HL-60 (cell line): ENCODE results near the gene FILIP1L.

ENCODE experiments used
- DNase-seq, 2 experiments: peaks; one replicate each; pipeline ENCODE4 v3.0.0-alpha.2; 2010 to 2020; ENCODE audit warnings: low read depth in 1 of 2, low spot score in 1 of 2
- H3K27ac ChIP-seq: fragments of 250-450 bp; sonication (Bioruptor Pico); replicated peaks from 2 replicates; pipeline ENCODE4 v1.5.1; 2020; ENCODE audit warnings: mild to moderate bottlenecking, moderate library complexity
- H3K27me3 ChIP-seq: fragments of 250-450 bp; sonication (Bioruptor Pico); 2 replicates; pipeline ENCODE4 v1.5.1; 2021; ENCODE audit warnings: mild to moderate bottlenecking, moderate library complexity; ENCODE audit not compliant: insufficient read depth, poor library complexity, severe bottlenecking
- H3K4me3 ChIP-seq: replicated peaks from 2 replicates; pipeline ENCODE4 v1.5.1; 2011; ENCODE audit warnings: mild to moderate bottlenecking, control low read depth, low read length; ENCODE audit not compliant: insufficient read depth
- GABPA ChIP-seq: IDR thresholded peaks from 2 replicates; pipeline ENCODE4 v1.6.1; 2012; ENCODE audit warnings: low read depth
- POLR2AphosphoS5 ChIP-seq: IDR thresholded peaks from 2 replicates; pipeline ENCODE4 v1.6.1; 2012; ENCODE audit warnings: low read depth
- SPI1 ChIP-seq: IDR thresholded peaks from 2 replicates; pipeline ENCODE4 v1.6.1; 2012; ENCODE audit warnings: low read depth, mild to moderate bottlenecking, borderline replicate concordance
- TF ChIP-seq, protein P1 (sequence below): IDR thresholded peaks from one replicate; pipeline ENCODE4 v1.5.1; 2011; ENCODE audit warnings: low read length, control low read depth, inconsistent platforms; ENCODE audit not compliant: insufficient read depth
- TF ChIP-seq, protein P2 (sequence below): IDR thresholded peaks from 2 replicates; pipeline ENCODE4 v1.6.1; 2012; ENCODE audit warnings: low read depth; ENCODE audit not compliant: insufficient replicate concordance

FILIP1L gene

DNA sequence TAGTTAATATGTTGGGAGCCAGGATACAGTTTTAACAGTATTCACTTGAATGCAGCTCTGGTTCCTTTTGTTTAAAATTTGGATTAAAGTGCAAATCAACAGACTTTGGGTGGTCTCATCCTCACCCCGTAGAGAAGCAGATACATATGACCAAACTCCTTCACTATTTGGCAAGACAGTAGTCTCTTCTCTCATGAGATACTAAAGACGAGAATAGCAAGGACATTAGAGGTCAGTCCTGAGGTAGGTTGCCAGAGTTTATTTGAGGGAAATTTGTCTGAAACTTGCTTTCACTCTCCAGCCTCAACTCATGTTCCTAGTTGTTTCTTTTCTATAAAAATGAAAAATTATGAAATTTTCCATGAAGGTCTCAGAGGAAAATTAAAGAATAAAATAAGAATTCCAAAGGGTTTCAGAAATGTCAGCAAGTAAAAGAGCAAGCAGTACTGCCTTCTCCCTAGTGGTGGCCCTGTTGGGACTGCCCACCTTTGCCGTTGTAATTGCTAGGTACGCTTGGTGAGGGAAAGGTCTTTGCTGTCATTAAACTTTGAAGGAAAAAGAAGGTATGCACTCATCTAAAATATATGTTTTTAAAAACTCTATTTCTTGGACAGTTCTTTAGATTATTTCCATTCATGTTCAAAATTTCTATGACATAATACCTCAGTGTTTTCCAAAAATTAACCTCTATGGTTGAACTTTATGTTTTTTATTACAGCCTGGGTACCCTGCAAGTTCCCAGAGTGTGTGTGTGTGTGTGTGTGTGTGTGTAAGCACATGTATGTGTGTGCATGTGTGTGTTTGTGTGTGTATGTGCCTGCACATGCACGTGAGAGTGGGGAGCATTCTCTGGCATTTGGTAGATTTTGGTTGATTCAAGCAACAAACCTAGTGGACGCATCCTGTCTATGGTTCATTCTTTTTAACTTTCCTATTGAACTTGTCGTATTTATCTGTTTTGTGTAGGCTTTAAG is 185.2 kb downstream of the FILIP1L start:
- Histone ChIP-seq H3K4me3 (no peak overlapping the region), H3K27ac (no peak overlapping the region)
- TF ChIP-seq SPI1 (no peak), GABPA (no peak)

DNA sequence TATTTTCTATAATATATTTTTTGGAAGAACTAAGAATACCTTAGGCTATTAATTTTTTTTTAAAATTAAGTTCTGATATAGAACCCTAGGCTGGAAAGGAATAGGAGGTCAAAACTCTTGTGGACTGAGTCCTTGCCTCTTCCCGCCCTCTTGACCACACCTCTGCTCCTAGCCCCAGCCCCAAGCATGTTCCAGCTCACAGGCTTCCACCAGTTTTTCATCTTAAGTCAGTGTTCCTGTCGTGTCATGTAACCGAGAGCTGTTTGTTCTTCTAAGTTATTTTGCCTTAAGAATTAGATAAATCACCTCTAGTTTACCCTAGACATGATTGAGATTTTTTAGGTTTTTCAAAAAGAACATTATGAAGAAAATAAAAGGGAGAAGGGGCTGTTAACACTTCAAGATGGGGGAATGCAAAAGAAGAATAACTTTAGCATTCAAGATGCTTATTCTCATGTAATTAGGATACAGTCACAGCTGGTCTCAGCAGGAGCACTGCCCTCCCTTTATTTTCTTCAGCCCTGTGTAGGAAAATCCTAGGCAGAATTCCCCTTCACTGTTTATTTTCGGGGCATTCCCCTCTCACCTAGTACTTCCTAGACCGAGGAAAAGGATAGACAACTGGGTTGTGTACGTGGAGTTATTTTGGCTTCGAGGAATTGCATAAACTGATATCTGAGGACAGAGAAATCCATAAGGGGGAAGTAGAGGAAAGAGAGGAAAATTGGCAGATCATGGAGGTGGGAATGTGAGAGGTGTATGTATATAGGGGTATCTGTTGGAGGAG is 186.4 kb downstream of the FILIP1L start:
- TF ChIP-seq SPI1 = no peak
- TF ChIP-seq GABPA = no peak
- TF ChIP-seq, protein P1, sequence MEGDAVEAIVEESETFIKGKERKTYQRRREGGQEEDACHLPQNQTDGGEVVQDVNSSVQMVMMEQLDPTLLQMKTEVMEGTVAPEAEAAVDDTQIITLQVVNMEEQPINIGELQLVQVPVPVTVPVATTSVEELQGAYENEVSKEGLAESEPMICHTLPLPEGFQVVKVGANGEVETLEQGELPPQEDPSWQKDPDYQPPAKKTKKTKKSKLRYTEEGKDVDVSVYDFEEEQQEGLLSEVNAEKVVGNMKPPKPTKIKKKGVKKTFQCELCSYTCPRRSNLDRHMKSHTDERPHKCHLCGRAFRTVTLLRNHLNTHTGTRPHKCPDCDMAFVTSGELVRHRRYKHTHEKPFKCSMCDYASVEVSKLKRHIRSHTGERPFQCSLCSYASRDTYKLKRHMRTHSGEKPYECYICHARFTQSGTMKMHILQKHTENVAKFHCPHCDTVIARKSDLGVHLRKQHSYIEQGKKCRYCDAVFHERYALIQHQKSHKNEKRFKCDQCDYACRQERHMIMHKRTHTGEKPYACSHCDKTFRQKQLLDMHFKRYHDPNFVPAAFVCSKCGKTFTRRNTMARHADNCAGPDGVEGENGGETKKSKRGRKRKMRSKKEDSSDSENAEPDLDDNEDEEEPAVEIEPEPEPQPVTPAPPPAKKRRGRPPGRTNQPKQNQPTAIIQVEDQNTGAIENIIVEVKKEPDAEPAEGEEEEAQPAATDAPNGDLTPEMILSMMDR = no peak
- TF ChIP-seq, protein P2, sequence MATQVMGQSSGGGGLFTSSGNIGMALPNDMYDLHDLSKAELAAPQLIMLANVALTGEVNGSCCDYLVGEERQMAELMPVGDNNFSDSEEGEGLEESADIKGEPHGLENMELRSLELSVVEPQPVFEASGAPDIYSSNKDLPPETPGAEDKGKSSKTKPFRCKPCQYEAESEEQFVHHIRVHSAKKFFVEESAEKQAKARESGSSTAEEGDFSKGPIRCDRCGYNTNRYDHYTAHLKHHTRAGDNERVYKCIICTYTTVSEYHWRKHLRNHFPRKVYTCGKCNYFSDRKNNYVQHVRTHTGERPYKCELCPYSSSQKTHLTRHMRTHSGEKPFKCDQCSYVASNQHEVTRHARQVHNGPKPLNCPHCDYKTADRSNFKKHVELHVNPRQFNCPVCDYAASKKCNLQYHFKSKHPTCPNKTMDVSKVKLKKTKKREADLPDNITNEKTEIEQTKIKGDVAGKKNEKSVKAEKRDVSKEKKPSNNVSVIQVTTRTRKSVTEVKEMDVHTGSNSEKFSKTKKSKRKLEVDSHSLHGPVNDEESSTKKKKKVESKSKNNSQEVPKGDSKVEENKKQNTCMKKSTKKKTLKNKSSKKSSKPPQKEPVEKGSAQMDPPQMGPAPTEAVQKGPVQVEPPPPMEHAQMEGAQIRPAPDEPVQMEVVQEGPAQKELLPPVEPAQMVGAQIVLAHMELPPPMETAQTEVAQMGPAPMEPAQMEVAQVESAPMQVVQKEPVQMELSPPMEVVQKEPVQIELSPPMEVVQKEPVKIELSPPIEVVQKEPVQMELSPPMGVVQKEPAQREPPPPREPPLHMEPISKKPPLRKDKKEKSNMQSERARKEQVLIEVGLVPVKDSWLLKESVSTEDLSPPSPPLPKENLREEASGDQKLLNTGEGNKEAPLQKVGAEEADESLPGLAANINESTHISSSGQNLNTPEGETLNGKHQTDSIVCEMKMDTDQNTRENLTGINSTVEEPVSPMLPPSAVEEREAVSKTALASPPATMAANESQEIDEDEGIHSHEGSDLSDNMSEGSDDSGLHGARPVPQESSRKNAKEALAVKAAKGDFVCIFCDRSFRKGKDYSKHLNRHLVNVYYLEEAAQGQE = no peak
- no peak for TF ChIP-seq POLR2AphosphoS5
- H3K4me3 ChIP-seq = no peak overlapping the region
- no peaks in the 10 kb centered on the region for H3K27me3 ChIP-seq

More for the DNA sequence above, 185.2 kb downstream of the FILIP1L start:
- DNase-seq = no peak
- no peaks in the 10 kb centered on the region for H3K27me3 ChIP-seq

DNA sequence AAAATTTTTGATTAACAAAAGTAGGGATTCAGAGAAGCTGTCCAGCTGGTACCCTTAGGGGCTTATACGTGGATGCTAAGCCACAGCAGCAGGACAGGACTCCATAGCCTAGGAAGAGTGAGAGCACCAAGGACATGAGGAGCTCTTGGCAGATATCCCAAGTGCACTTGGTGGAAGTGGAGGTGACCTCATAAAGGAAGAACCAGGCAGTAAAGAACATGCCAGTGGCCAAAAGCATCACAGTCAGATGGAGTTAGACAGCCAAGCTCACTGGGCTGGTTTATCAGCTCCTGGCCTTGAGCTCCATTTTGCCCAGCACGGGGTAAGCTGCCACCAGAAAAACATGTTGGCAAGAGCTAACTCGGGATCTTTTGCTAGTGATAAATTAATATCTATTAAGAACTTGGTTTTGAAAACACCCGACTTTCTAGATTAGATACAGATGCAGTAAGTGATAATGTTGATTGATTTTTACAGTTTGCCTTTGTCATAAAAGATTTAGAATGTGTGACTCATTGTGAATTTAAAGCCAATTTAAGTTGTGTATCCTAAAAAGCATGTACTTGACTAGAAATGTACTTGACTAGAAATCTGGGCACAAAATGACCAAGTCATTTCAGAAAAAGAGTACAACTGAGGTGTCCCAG is 188.6 kb downstream of the FILIP1L start:
- TF ChIP-seq SPI1 (no peak), POLR2AphosphoS5 (no peak), GABPA (no peak)
- TF ChIP-seq, protein P1 = no peak
- TF ChIP-seq, protein P2 = no peak
- Histone ChIP-seq H3K27me3 (no peaks in the 10 kb centered on the region), H3K4me3 (no peak overlapping the region), H3K27ac (no peak overlapping the region)
- DNase-seq = no peak

More for the DNA sequence above, 186.4 kb downstream of the FILIP1L start:
- H3K27ac ChIP-seq = no peak overlapping the region
- no peak for DNase-seq

DNA sequence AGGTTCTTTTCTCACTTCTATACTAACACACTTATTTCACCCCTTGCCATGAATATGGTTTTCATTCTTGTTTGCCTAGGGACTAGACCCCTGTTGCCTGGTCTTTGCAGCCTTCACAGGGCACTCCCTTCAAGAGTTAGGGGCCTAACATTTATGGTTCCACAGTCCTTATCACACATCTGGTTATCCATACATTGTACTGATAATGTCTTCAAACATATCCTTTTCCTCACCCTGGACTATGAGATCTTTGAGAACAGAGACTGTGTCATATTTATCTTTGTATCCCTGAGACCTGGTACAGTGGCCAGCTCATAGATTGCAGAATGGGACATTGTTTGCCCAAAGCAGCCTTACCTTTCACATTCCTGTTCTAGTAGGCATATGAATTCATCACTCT is 190.4 kb downstream of the FILIP1L start:
- Histone ChIP-seq H3K4me3 (no peak overlapping the region), H3K27ac (no peak overlapping the region), H3K27me3 (no peaks in the 10 kb centered on the region)
- DNase-seq = no peak
- TF ChIP-seq, protein P2 = no peak
- no peak for TF ChIP-seq POLR2AphosphoS5
- no peak for TF ChIP-seq SPI1
- TF ChIP-seq, protein P1 = no peak
- TF ChIP-seq GABPA = no peak
